Measurements from ENCODE around the gene LRRN2.

LRRN2 gene

DNA sequence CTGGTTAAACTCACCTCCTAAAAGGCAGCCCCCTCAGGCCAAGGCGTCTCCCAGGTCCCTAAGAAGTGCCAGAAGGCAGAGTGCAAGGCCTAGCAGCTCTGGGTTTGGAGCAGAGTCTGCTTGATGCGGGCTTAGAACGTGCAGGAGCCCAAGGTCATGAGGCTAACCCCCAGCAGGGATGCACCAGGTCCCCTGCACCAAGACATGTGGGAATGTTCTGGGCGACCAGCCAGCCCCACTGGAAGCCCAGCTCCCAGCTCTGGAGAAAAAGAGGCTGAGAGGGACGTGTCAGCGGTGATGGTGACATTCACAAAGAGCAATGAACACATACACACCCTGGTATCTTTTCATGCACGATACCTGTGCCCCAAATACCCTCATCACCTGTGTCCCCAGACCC lies 5.1 kb downstream of the LRRN2 start:
- no peak overlapping the region for H3K4me3 ChIP-seq (replicated peaks; ENCODE audit: low read depth, low read length)
- no peak for TF ChIP-seq CTCF (IDR thresholded peaks at IDR 0.05; ENCODE audit: low read length, missing control alignments)
- DNase-seq (ENCODE audit: low read depth), result no peak

DNA sequence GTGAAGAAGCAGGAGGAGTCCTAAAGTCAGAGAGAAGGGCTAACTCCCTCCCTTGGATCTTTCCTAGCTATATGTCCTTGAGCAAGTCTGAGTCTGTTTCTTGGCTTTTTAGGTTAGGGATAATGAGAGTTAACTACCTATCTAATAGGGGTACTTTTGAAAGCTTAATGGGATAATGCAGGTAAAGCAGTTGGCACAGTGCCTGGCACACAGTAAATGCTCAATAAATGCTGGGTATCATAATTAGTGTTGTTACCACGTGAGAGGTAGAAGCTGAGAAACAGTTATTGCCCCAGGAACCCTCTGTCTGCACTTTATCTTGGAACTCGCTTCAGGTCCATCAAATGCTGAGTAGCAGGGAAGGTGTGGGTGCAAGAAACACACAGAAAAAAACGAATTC lies 5.5 kb downstream of the LRRN2 start:
- no peak for DNase-seq (ENCODE audit: low read depth)
- TF ChIP-seq CTCF (IDR thresholded peaks at IDR 0.05; ENCODE audit: low read length, missing control alignments), result no peak
- no peak overlapping the region for H3K4me3 ChIP-seq (replicated peaks; ENCODE audit: low read depth, low read length)

DNA sequence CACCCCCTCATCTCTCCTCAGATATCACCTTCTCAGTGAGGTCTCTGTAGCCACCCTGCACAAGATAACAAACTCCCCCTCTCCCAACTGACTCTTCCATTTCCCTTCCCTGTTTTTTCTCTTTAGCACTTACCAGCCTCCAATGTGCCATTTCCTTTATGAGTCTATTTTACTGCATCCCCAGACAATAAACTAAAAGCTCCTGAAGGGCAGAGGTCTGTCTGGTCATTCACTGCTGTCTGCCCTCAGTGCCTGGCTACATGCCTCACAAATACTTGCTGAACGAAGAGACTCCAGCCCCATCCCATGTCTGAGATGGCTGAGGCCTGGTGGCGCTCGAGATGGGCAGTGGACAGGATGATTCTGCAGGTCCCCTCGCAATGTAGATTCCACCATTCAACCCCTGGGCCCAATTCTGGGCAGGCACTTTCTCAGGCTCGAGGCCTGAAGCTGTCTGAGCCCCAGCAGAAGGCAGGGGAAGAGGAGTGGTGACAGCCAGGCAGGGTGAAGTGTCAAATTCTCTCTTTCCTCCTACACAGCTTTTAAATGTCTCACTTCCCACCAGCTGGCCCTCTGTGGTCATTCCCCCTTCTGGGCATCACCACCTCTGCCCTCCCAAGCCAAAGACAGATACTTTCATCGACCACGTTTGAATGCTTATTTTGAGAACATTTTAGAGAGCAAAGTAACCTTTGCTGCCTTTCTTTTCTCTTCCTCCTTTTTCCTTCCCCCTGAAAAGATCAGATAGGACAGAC lies 6.6 kb downstream of the LRRN2 start:
- H3K4me3 ChIP-seq (replicated peaks; ENCODE audit: low read depth, low read length), result no peak overlapping the region
- DNase-seq (ENCODE audit: low read depth), result no peak
- TF ChIP-seq CTCF (IDR thresholded peaks at IDR 0.05; ENCODE audit: low read length, missing control alignments), result no peak

DNA sequence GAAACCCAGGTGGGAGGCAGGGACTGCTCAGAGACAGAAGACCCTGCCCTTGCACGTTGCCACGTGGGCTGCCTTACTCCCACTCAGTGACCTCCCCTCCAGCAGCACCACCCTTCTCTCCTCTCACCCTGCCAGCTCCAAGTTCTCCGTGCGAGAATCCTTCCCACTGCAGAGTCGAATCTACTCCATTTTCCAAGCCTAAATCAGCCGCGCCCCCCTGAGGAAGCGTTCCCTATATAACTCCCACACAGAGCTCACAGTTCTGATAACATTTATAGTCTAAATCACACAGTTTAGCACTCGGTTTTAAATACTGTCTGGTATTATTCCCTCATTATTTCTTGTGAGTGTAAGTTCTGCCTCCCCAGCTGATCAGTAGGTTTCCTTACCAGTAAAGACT lies 7.7 kb downstream of the LRRN2 start:
- no peak for TF ChIP-seq CTCF (IDR thresholded peaks at IDR 0.05; ENCODE audit: low read length, missing control alignments)
- DNase-seq (ENCODE audit: low read depth), result no peak
- H3K4me3 ChIP-seq (replicated peaks; ENCODE audit: low read depth, low read length), result no peak overlapping the region

- no peak for DNase-seq (ENCODE audit: low read depth)
- no peak for TF ChIP-seq CTCF (IDR thresholded peaks at IDR 0.05; ENCODE audit: low read length, missing control alignments)
- H3K4me3 ChIP-seq (replicated peaks; ENCODE audit: low read depth, low read length), result no peak overlapping the region
These were observed 9.5 kb downstream of the LRRN2 start for GRCh38 chr1:204676043-204676442.

DNA sequence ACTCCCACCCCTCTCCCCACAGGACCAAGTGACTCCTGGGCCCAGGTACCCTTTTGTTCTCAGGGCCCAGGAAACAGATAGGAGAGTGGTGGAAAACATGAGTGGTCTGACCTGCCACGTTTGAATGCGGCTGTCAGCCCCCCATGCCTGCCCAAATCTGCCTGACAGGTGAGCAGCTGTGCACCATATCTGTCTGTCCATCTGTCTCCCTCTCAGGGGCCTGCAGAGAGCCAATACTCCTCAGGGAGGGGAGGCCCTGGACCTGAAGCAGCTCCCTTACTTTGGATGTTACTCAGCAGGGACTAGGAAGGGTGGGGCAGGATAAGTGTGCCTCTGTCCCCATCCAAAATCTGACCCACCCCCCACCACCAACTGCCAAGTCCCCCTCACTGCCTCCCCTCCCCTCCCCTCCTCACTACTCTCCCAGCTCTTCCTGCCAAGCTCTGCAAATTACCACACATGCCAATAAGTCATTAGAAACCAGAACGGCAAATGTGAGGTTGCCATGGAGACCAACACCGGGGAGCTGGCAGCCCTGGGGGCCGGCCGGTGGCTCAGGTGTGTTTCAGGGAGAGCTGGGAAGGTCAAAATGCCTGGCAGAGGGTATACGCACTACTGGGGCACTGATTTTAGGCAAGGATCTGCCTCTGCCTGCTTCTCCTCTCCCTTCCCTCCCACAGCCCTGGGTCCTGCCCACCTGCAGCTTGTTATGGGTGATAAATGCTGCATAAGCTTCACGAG lies 11.5 kb downstream of the LRRN2 start:
- TF ChIP-seq CTCF (IDR thresholded peaks at IDR 0.05; ENCODE audit: low read length, missing control alignments), result no peak
- no peak overlapping the region for H3K4me3 ChIP-seq (replicated peaks; ENCODE audit: low read depth, low read length)
- DNase-seq (ENCODE audit: low read depth), result no peak

All from fibroblast of pulmonary artery (primary cell).